GM21717 (cell line): Measurements from ENCODE around the gene JMJD8.

ENCODE experiments used
- ATAC-seq: cut with Tn5 transposase; IDR thresholded peaks from one replicate; pipeline ENCODE4 v1.9.1; 2021; ENCODE audit warnings: mild to moderate bottlenecking, moderate library complexity; ENCODE audit not compliant: unreplicated experiment

The JMJD8 gene

DNA sequence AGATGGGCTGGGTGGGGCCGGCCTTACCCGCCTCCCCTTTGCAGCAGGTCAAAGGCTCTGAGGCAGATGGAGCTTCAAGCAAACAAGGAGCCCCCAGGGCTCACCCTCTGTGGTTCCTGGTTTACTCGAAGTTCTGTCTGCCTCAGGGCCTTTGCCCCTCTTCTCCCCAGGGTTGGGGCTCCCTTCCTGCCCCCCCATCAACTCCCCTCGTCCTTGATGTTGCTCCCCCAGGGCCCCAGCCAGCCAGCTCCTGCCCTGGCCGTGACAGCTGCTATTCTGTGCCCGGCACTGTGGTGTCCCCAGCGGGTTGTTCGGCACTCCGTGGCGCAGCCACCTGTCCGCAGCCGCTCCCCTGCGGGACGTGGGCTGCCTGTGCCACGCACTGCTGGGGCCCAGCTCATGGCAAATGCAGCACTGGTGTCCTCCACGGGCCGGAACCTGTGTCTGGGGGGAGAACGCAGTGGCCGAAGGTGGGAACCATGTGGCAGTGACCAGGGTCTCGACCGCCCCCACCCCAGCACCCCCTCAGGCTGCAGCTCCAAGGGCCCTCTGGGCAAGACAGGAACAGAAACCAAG is 26.5 kb upstream of the JMJD8 start:
- ATAC-seq, result no peak

DNA sequence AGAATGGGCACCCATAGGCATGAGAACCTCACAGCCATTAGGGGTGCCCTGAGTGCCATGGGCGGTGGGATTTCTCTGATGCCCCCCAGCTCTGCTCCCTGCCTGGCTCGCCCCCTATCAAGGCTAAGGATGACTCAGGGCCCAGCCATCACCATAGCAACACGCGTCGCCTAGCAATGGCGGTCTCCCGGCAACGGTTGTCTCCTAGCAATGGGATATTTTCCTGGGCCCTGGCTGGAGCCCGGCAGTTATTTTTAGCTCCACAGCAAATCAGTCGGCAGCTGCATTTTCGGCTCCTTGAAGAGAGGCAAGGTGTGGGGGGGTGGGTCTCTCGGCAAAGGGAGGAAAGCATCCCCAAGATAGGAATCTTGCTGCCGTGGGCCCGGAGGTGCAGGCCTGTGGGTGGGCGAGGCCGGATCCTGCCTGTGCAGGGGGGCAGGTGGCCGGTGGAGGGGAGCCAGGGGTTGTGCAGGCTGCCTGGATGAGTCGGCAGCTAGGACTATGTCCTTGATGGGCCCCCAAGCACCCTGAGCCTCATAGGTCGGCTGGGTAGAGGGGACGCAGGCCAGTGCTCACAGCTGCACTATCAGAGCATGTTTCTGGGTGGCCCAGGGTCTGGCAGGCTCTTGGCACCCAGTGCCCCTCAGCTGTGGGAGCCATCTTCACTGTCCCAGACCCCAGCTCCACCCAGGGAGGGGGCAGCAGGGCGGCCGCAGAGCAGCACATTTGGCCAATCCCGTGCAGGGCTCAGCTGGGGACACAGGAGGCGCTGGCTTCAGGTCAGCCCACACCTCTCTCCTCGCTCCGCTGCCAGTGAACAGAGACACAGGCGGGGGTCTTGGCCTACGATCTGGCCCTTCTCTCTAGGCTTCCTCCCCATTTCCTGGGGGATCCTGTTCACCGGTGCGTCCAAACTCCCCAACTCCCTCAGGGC is 25.7 kb upstream of the JMJD8 start:
- ATAC-seq, result no peak

DNA sequence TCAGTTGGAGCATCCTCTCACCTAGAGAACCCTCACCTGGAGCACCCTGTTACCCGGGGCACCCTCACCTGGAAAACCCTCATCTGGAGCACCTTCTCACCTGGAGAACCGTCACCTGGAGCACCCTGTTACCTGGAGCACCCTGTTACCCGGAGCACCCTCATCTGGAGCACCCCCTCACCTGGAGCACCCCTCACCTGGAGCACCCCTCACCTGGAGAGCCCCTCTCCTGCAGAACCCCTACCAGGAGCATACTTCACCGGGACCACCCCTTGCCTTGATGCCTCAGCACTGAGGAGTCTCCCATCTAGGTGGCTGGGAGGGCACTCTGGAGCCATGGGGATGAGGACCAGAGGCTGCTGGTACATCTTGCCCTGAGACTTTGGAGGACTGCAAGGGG is 24.8 kb upstream of the JMJD8 start:
- ATAC-seq, result no peak

DNA sequence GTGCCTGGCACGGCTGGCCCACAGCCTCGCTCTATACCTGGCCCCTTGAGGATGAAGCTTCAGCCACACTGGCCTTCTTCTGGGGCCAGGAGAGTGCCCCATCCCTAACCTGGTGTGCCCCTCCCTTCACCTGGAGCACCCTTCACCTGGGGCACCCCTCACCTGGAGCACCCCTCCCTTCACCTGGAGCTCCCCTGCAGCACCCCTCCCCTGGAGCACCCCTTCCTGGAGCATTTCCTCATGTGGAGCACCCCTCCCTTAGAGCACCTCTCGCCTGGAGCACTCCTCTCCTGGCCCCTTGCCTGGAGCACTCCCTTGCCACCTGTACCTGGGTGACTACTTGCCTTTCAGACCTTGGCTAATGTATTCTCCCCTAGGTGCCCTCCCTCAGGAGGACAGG is 23.9 kb upstream of the JMJD8 start:
- ATAC-seq, result no peak

DNA sequence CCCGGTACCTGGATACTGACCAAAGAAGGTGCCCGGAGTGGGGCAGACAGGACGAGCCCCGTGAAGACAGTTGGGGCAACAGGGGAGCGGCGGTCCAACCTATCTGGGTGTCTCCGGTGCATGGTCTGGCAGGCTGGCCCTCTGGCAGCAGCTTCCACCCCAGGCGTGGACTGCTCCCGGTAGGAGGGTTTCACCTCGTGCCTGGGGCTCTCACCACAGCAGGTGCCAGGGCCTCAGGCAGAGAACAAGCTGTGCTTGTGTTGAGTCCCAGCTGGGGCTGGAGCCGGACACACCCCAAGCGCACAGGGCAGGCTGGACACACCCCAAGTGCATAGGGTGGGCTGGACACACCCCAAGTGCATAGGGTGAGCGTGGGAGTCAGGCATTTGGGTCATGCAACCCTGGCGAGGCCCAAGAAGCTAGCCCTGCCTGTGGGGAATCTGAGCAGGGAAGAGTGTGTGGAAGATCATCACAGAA is 23.0 kb upstream of the JMJD8 start:
- no peak for ATAC-seq

DNA sequence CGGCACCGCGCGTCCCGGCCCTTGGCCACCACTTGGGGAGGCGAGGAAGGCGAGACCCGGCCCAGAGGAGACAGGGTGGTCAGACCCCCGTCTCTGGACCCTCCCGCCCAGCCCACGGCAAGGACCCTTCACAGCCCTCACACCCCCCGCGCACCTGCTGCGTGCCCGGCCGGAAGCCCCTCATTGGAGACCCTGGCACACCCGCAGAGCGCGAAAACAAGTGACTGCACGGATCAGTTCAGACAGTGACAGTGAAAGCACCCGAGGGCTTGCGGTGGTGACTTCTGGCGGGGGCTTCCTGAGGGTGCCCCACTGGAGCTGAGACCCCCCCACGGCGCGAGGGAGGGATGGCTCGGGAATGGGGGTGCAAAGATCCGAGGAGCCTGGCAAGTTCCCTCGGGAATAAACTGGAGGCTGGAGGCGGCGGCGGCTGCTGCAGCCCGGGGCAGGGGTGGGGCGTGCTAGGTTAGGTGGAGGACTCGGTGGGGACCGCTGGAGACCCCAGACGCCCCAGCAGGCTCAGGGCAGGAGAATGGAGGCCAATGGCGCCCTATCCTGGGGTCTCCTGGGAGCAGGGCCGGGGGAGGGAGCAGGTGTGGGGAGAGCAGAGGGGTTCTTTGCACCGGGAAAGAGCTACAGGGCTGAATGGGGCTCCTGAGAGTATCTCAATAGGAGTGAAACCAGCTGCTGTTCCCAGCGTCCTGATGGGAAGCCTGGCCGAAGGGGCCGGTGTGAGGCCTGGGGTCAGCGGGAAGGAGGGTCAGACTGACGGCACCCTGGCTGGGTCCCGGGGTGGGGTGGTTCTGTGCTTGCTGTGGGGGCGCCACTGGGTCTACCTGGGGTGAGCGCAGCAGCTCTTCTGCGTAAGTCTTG is 22.3 kb upstream of the JMJD8 start:
- no peak for ATAC-seq

DNA sequence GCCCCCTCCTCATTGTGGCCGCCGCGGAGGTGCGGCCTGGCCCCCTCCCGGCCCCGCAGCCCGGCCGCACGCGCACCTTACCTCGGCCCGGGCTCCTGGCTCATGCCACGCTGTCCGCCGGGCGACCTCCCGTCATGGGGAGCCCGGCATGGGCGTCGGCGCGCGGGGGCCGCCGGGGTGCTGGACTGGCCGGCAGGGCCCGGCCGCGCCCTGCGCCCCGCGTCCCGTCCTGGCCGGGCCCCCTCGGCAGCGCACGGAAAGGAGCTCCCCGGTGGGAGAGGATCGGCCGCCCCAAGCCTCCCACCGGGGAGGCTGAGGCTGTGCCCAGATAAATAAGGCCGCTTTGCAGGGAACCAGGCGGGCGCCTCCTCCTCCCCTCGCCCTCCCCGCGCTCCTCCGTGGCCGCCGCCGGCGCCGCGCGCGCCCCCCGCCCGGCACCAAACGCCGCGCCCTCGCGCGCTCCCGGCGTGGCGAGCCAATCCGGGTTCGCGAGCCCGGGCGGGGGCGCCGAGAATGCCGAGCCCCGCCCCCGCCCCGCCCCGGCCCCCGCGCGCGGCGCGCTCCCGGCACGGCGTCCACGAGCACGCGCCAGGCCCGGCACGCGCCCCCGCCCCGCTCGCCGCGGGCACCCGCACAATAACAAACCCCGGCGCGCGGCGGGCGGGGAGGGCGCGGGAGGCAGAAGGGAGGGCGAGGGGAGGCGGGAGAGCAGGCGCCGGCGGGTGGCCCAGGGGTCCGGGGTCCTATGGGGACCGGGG is 21.5 kb upstream of the JMJD8 start, which contains the start of gene FBXL16:
Gene FBXL16, minus strand, starts transcription at position 371 of the 758 bp plus-strand sequence. CDS start 8,396 bp downstream, outside the sequence.
- no peak for ATAC-seq

DNA sequence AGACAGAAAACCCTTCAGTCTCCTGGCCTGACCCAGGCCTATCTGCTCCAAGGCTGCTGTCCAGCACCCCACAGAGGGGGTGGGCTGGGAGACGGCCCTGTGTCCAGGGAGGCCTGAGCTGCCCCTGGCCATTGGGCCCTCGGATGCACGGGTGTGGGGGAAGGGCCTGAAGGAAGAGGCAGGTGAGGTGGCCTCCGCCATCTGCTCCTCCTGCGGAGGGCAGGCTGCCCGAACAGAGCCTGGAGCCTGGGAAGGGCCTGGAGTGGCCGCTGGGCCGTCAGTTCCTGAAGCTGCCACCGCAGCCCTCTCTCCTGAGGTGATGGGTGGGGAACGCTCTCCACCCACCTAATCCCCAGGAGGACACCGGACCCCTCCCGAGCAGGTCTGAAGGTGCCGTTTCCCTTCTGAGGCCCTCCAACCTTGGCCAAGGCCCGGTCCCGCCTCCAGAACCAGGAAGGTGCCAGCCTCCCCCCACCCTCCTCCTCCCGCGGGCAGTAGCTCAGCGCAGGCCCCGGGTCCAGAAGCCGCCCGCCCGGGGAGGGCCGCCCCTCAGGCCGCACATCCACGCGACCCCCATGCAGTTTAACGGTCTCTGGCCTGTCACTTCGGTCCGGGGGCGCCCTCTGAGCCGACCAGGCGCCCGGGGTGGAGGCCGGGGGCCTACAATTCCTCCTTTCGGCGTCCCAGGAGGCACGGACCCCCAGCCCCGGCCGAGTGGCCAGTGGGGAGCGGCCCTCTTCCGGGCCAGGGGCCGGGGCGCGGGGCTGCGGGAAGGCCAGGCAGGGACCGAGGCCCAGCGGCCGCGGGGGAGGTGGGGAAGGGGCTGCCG is 20.6 kb upstream of the JMJD8 start:
- ATAC-seq, result no peak

DNA sequence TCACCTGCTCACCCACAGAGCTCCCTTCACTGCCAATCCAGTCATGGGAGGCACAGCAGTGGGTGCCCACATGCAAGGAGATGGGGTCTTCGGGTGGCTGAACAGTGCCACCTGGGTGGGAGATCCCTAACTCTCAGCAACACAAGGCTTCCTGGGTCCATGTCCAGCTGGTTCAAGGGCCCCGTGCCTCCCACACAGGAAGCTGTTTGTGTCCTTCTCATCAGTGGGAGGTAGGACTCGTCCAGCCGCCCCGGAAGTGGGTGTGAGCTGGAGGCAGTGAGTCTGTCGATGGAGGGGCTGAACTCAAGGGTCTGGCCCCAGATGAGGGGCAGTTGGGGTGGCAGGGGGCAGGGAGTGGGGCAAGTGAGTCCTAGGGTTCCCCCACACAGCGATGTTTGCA is 19.9 kb upstream of the JMJD8 start:
- ATAC-seq, result no peak

DNA sequence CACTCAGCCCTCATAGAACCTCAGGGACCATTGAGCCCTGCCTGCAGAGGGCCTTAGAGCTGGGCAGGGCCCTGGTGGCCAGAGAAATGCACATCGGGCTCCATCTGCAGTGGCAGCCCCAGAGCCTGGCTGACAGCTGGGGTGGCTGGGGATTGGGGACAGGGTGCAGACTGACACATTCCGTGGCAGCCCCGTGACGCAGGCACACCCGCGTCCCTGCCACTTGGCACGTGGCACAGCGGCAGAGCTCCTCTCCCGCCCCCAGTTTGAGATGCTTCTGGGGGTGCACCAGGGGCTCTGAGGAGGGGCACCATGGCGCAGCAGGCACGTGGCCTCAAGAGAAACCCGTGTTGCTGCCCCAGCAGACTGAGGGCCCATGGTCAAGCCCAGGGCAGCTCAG is 19.3 kb upstream of the JMJD8 start:
- ATAC-seq, result no peak

DNA sequence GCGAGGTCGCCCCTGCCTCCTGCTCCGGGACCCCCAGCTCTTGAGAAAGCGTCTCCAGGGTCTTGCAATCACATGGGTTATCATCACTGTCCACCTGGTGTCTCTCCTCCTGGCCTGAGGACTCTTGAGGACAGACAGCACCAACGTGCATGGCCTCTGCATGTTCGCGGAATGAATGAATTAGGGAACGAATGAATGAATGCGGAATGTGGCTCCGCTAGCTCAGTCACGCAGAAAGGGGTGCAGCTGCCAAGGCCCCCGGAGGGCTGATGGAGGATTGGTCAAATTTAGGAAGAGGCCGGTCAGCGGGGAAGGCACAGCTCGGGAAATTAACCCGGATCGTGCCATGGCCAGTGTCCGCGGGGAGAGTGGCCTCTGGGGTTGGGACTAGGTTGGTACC is 18.2 kb upstream of the JMJD8 start:
- no peak for ATAC-seq

DNA sequence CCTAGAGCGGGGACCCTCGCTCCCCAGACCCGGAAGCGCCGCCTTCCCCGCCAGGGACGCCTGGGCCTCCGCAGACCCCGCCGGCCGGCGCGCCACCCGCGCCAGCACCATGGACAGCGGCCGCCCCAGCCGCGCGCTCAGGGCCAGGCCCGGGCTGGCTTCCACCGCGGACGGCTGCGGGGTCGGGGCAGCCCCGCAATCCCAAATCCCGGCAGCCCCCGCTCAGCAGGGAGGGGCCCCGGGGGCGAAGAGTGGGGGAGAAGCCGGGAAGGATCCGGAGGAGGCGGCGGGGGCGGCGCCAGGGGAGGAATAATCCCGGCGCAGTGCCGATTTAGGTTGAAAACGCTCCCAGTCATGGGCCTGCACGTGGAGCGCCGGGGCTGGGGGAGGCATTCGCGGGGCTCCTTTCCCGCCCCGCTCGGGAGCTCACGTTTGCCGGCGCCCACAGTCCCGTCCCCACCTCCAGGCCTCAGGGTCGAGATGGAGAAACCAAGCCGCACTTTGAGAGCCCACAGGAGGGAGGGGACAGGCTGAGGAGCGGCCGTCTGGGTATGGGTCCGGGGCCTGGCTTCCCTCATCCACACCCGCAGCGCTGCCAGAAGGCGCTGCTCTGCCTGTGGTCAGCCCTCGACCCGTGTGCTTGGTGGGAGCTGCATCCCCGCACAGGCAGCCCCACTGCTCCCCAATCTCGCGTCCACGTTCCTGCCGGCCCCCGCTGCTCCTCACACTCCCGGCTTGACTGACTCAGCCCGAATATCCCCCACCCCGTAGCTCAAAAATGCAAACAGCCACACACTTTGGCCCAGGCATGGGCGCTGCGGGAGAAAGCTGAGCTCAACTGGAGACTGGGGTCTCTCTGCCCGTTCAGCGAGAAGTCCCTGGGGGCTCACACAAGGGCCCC is 16.8 kb upstream of the JMJD8 start:
- no peak for ATAC-seq

DNA sequence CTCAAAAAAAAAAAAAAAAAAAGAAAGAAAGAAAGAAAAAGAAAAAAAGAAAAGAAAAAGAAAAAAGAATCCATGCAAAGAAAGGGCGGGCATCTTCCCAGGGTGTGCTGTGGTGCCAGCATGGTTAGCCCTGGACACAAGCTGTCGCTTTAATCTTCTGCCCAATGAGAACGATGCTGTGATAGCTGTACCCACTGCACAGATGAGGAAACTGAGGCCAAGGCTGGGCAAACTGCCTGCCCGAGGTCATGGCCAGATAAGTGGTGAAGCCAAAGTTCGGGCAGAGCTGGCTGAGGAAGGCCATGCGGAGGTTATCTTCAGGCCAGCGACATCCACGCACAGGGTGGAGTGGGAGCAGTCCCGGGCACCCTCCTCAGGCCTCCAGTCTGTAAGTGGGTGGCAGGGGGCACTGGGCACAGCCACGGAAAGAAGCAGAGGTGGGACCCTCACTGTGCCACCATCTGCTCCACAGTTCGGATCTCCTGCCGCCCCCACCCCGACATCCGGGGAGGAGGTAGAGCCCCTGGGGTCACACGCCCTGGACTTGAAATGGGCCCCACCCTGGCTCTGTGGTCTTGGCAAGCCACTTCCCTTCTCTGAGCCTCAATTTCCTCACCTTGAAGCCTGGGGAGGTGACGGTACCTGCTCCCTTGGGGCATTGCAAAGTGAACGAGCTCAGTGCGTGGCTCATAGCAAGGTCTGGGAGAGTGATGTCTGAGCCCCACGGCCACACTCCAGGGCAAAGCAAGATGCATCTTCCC is 15.0 kb upstream of the JMJD8 start:
- no peak for ATAC-seq

DNA sequence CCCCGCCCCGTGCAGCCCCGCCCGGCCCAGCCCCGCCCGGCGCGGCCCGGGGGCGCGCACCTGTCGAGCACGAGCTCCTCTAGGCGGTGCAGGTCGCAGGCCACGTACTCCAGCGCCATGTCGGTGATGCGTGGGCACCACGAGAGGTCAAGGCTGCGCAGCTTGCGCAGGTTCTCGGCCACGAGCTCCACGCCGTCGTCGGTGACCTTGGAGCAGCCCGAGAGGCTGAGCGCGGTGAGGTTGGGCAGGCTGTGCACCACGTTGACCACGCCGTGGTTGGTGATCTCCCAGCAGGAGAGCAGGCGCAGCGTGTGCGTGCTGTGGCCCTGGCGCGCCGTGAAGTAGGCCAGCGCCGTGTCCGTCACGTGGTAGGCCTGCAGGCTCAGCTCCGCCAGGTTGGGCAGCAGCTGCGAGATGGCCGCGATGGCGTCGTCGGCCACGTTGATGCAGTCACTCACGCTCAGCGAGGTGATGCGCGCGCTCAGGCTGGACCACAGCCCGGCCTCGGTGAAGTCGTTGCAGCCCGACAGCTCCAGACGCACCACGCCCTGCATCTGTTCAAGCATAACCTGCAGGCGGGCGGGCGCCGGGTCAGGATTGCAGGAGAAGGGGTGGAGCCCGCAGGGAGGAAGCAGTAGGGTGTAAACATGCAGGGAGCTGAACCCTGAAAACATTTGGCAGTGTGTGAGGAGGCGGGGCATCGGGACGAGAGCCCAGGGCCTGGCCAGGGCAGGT is 11.4 kb upstream of the JMJD8 start:
- ATAC-seq, result no peak

DNA sequence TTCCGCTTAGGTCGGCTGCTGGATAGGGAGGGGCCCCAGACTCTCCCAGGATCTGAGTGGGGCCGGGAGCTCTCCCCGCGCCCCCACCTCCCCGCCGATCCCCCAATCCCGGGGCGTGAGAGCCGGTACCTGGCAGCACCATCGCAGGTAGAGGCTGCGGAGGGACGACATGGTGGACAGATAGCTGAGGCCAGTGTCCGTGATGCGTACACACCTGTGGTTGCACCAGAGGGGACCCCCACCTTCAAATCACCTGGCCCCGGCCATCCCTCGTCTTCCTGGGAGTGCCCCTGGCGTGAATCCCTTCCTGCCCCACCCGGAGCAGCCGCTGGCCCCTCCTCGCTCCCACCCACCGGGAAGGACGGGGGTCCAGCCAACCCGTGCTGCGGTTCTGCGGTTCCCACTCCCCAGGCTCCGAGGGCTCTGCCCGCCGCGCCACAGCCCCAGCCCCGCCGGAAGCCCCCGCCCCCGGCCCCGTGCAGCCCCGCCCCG is 10.8 kb upstream of the JMJD8 start:
- ATAC-seq, result no peak

DNA sequence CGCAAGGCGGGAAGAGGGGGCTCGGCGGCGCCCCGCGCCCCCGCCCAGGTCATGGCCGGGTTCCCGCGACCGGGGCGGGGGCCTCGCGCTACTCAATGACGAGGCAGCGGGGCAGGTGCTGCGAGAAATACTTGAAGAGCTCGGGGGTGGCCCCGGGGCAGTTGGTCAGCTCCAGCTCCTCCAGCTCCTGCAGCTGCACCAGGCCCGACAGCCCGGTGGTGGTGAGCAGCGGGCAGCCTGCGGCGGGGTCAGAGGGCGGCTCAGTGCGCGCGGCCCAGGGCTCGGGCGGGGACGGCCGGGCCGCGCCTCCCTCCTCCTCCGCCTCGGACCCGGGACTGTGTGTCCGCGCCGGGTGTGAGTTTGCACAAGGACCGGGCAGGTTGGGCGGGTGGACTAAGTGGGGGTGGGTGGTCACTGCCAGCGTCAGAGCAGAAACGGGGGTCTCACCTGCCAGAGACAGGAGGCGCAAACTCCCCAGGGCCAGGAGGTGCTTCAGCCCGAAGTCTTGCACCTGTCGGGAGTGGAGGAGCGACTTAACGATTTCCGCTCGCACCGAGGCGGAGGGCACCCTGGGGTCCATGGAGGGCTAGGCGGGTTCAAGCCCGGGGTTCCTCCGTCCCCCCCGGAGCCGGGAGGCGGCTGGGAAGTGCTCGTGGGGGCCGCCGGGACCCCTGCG is 10.2 kb upstream of the JMJD8 start:
- ATAC-seq, result no peak

DNA sequence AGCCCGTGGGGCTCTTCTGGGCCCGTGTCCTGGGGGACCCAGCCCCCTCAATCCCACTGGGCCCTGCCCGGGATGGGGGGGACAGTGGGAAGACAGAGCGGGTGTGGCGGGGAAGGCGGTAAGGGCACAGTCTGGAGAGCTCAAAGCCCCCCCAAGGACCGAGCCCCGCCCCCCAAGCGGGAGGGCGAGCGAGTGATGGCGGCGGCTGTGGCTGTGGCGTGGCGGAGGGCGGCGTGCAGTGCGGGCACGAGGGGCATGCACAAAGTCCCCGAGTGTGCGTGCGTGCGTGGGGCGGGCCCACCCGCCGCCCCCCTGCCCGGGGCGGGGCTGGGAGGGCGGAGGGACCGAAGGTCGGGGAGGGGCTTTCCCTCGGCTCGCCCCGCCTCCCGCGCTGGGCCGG is 9.6 kb upstream of the JMJD8 start:
- no peak for ATAC-seq
